Fibroblast of skin of left quadriceps (primary cell): ENCODE results near the gene LRCH1.

Experiments used
- DNase-seq, 2 experiments: peaks; one replicate each; pipeline ENCODE4 v3.0.0-alpha.2; 2013; ENCODE audit warnings: low read depth in 2 of 2

The LRCH1 gene

DNA sequence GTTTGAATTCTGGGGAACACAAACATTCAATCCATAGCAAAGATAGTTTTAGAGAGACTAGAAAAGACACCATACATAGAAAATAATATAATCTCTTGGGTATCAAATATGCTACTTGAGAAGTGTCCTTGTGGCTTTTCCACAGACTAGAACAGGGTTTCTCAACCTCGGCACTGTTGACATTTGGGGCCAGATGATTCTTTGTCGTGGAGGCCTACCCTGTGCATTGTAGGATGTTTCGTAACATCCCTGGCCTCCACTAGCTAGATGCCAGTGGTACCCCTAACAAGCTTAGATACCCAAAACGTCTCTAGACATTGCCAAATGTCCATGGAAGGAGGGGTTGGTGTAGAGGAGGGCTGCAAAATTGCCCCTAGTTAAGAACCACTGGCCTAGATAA lies 246.2 kb downstream of the LRCH1 start:
- DNase-seq: no peak

DNA sequence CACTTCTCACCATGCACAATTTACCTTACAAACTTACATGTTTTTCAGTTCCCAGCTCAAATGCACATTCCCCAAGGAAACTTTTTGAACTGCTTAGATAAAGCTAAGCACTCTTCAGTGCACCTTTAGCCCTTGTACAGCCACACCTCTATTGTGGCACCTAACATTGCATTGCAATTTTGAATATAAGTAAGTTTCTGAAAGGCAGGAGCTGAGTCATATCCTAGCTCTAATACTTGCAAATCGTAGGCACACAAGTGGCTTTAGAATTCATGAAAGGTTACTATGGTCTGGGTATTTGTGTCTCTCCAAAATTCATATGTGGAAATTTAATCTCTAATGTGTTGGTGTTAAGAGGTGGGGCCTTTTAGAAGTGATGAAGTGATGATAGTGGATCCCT lies 248.9 kb downstream of the LRCH1 start:
- no peak for DNase-seq
